Lower lobe of right lung (tissue), 2 donors: Measurements from ENCODE around the gene FAM193B. TPM values are rescaled to one million over a fixed set of nuclear protein-coding genes. Genes with fewer than 3 reads are reported as not detected.

Experiments used
- ATAC-seq, 2 donors: fragments of 200-7000 bp; cut with Tn5 transposase; one replicate each; pipeline ENCODE4 v1.9.1; 2020 to 2022; ENCODE audit warnings: mild to moderate bottlenecking in 2 of 2, moderate library complexity in 2 of 2
- DNase-seq: peaks from one replicate; pipeline ENCODE4 v3.0.0-alpha.2; 2020
- H3K27ac ChIP-seq: fragments of 200-600 bp; one replicate; pipeline ENCODE4 v1.8.0; 2022
- H3K27me3 ChIP-seq: fragments of 200-600 bp; one replicate; pipeline ENCODE4 v1.8.0; 2022; ENCODE audit warnings: low read depth
- H3K36me3 ChIP-seq: fragments of 200-600 bp; one replicate; pipeline ENCODE4 v1.8.0; 2022; ENCODE audit warnings: mild to moderate bottlenecking
- H3K4me1 ChIP-seq: fragments of 200-600 bp; one replicate; pipeline ENCODE4 v1.8.0; 2022
- H3K4me3 ChIP-seq: fragments of 200-600 bp; one replicate; pipeline ENCODE4 v1.8.0; 2022; ENCODE audit warnings: mild to moderate bottlenecking
- H3K9me3 ChIP-seq: fragments of 200-600 bp; one replicate; pipeline ENCODE4 v1.8.0; 2022
- CTCF ChIP-seq: fragments of 200-600 bp; IDR thresholded peaks from one replicate; pipeline ENCODE4 v1.8.0; 2022; ENCODE audit warnings: antibody characterized with exemption, mild to moderate bottlenecking
- intact Hi-C: fragments of 100-400 bp; cut with DNase I; formaldehyde crosslinking; loops from one replicate; pipeline ENCODE4 v1.11.0; 2022
- total RNA-seq: library from RNA; stranded (reverse); fragmentation: NEBNext Ultra II Directional; extraction: Animal tissue kit (Norgen Biotek cat#: 25700); gene quantifications from one replicate; pipeline ENCODE4 v1.2.1, GENCODE V29; 2021
- donor health status: DM: no; HTN: yes; CAD: no; lungs with severe emphysema.

Gene FAM193B
- total RNA-seq, 1 donor from 2014 or later: 89.1 TPM

GRCh38 chr5:177592010-177592834 lies 37.9 kb upstream of the FAM193B start, which contains the start of gene TMED9:
Gene TMED9, plus strand, starts transcription at chr5:177592203. Its CDS starts 12 bp downstream, at chr5:177592215.
- Histone ChIP-seq H3K36me3 (peaks cover 38% of the 10 kb centered on the region), H3K27ac (peak within 1 kb of the TSS; percentile 85), H3K4me1 (peaks cover 17% of the 10 kb centered on the region), H3K27me3 (peaks cover 14% of the 10 kb centered on the region), H3K9me3 (no peaks in the 10 kb centered on the region), H3K4me3 (peak within 1 kb of the TSS; percentile 96)
- ATAC-seq (peak; percentile 98 to 99), DNase-seq (peak; percentile 92)
- TF ChIP-seq CTCF: peak; percentile 34
- intact Hi-C loops: no loop called here

GRCh38 chr5:177591690-177592009 lies 37.3 kb upstream of the FAM193B start:
- TF ChIP-seq CTCF: no peak
- H3K4me1 ChIP-seq: peaks cover 17% of the 10 kb centered on the region
- H3K27ac ChIP-seq: peak overlapping the region; percentile 85
- no peaks in the 10 kb centered on the region for H3K9me3 ChIP-seq
- H3K27me3 ChIP-seq: peaks cover 14% of the 10 kb centered on the region
- intact Hi-C loops: no loop called here
- no peak for ATAC-seq
- DNase-seq: no peak
- peaks cover 36% of the 10 kb centered on the region for H3K36me3 ChIP-seq
- peak overlapping the region; percentile 96 for H3K4me3 ChIP-seq

GRCh38 chr5:177590406-177590805 lies 36.0 kb upstream of the FAM193B start:
- intact Hi-C loops: no loop called here
- DNase-seq (no peak), ATAC-seq (no peak)
- peaks cover 24% of the 10 kb centered on the region for H3K36me3 ChIP-seq
- TF ChIP-seq CTCF: no peak
- no peak overlapping the region for H3K27ac ChIP-seq
- peaks cover 17% of the 10 kb centered on the region for H3K4me1 ChIP-seq
- no peaks in the 10 kb centered on the region for H3K9me3 ChIP-seq
- H3K27me3 ChIP-seq: peaks cover 14% of the 10 kb centered on the region
- H3K4me3 ChIP-seq: no peak overlapping the region

- DNase-seq (no peak), ATAC-seq (no peak)
- intact Hi-C loops: no loop called here
- no peaks in the 10 kb centered on the region for H3K9me3 ChIP-seq
- peaks cover 11% of the 10 kb centered on the region for H3K4me1 ChIP-seq
- H3K36me3 ChIP-seq: peaks cover 4% of the 10 kb centered on the region
- TF ChIP-seq CTCF: no peak
- H3K27me3 ChIP-seq: peaks cover 14% of the 10 kb centered on the region
- no peak overlapping the region for H3K4me3 ChIP-seq
- no peak overlapping the region for H3K27ac ChIP-seq
Observed at GRCh38 chr5:177588413-177588909, 34.1 kb upstream of the FAM193B start.

- intact Hi-C loops: no loop called here
- no peak overlapping the region for H3K4me3 ChIP-seq
- ATAC-seq (no peak), DNase-seq (no peak)
- no peaks in the 10 kb centered on the region for H3K4me1 ChIP-seq
- no peaks in the 10 kb centered on the region for H3K36me3 ChIP-seq
- no peaks in the 10 kb centered on the region for H3K9me3 ChIP-seq
- no peaks in the 10 kb centered on the region for H3K27me3 ChIP-seq
- no peak for TF ChIP-seq CTCF
- H3K27ac ChIP-seq: no peak overlapping the region
Observed at GRCh38 chr5:177578316-177578715, 24.0 kb upstream of the FAM193B start.
